ENCODE results near the gene NEK11.

DNA sequence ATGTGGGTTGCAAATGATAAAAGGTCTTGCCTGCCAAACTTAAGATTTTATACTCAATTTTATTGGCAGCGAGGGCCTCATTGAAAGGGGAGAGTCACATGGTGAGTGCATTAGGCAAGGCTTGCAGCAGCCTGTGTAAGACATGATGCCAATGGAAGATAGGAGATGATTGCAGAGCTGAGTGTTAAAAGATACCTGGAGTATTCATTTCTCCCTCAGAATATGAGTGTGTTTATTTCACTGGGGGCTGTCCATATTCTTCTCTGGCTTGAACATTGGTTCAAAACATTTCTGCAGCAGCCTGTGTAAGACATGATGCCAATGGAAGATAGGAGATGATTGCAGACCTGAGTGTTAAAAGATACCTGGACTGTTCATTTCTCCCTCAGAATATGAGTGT lies 189.7 kb downstream of the NEK11 start:
- no peak for TF ChIP-seq CTCF (IDR thresholded peaks at IDR 0.05)
- no peak for TF ChIP-seq POLR2A (IDR thresholded peaks at IDR 0.05)
